MM.1S (cell line): ENCODE results near the gene SP140L.
A peak's percentile ranks its signal among the peaks of the same experiment; 100 is the strongest.

Experiments
- DNase-seq: peaks from one replicate; pipeline ENCODE4 v3.0.0-alpha.2; 2015
- H2AFZ ChIP-seq: fragments of 300-600 bp; sonication (generic); 2 replicates; pipeline ENCODE4 v1.6.0; 2016; ENCODE audit warnings: antibody characterized with exemption, low read length
- H3F3A ChIP-seq: fragments of 300-600 bp; sonication (generic); 2 replicates; pipeline ENCODE4 v1.6.1; 2016; ENCODE audit warnings: mild to moderate bottlenecking, antibody characterized with exemption, low read length, moderate library complexity, mixed read lengths; ENCODE audit not compliant: insufficient read depth
- H3K27ac ChIP-seq: fragments of 300-600 bp; sonication (generic); 2 replicates; pipeline ENCODE4 v1.5.1; 2016; ENCODE audit warnings: mild to moderate bottlenecking, low read length
- H3K27me3 ChIP-seq: fragments of 300-600 bp; sonication (generic); replicated peaks from 2 replicates; pipeline ENCODE4 v1.6.0; 2016; ENCODE audit warnings: low read length; ENCODE audit not compliant: insufficient read depth
- H3K36me3 ChIP-seq: fragments of 300-600 bp; sonication (generic); replicated peaks from 2 replicates; pipeline ENCODE4 v1.6.1; 2016; ENCODE audit warnings: mild to moderate bottlenecking, low read length, mixed read lengths; ENCODE audit not compliant: insufficient read depth
- H3K4me1 ChIP-seq: fragments of 300-600 bp; sonication (generic); 2 replicates; pipeline ENCODE4 v1.6.1; 2016; ENCODE audit warnings: low read length, mixed read lengths
- H3K4me2 ChIP-seq: fragments of 300-600 bp; sonication (generic); 2 replicates; pipeline ENCODE4 v1.6.0; 2016; ENCODE audit warnings: low read depth, low read length
- H3K4me3 ChIP-seq: fragments of 300-600 bp; sonication (generic); 2 replicates; pipeline ENCODE4 v1.5.1; 2016; ENCODE audit warnings: low read length, mixed read lengths
- H3K79me2 ChIP-seq: fragments of 300-600 bp; sonication (generic); 2 replicates; pipeline ENCODE4 v1.6.1; 2016; ENCODE audit warnings: mixed run types, low read length, mixed read lengths
- H3K9ac ChIP-seq: fragments of 300-600 bp; sonication (generic); 2 replicates; pipeline ENCODE4 v1.6.1; 2016; ENCODE audit warnings: low read length, mixed read lengths
- H3K9me2 ChIP-seq: fragments of 300-600 bp; sonication (generic); replicated peaks from 2 replicates; pipeline ENCODE4 v1.6.1; 2016; ENCODE audit warnings: mild to moderate bottlenecking, low read length, mixed read lengths; ENCODE audit not compliant: insufficient read depth
- H3K9me3 ChIP-seq: fragments of 300-600 bp; sonication (generic); replicated peaks from 2 replicates; pipeline ENCODE4 v1.6.1; 2016; ENCODE audit warnings: mild to moderate bottlenecking, low read length, mixed read lengths; ENCODE audit not compliant: insufficient read depth
- H4K20me1 ChIP-seq: fragments of 300-600 bp; sonication (generic); 2 replicates; pipeline ENCODE4 v1.6.1; 2016; ENCODE audit warnings: mild to moderate bottlenecking, low read length, moderate library complexity, mixed read lengths; ENCODE audit not compliant: insufficient read depth
- EZH2 ChIP-seq: fragments of 300-600 bp; sonication (generic); optimal IDR thresholded peaks from 2 replicates; pipeline ENCODE3; 2017; ENCODE audit warnings: low read depth, mild to moderate bottlenecking, antibody characterized with exemption, low read length, mixed read lengths
- EZH2phosphoT487 ChIP-seq: fragments of 300-600 bp; sonication (generic); IDR thresholded peaks from 2 replicates; pipeline ENCODE4 v1.6.1; 2018; ENCODE audit warnings: antibody characterized with exemption, low read length
- TF ChIP-seq, protein P1 (sequence below): fragments of 300-600 bp; sonication (generic); IDR thresholded peaks from 2 replicates; pipeline ENCODE4 v1.5.1; 2016; ENCODE audit warnings: antibody characterized with exemption, low read length, mixed read lengths

The SP140L gene

GRCh38 chr2:230321031-230321430 is 6.0 kb upstream of the SP140L start:
- H3K27me3 ChIP-seq: no peaks in the 10 kb centered on the region
- no peaks in the 10 kb centered on the region for H3K9me2 ChIP-seq
- no peaks in the 10 kb centered on the region for H4K20me1 ChIP-seq
- H3K9me3 ChIP-seq: no peaks in the 10 kb centered on the region
- H3K36me3 ChIP-seq: no peaks in the 10 kb centered on the region
- H3K27ac ChIP-seq: no peak overlapping the region
- no peak for DNase-seq
- H3K4me1 ChIP-seq: peaks cover 24% of the 10 kb centered on the region
- no peak overlapping the region for H3K9ac ChIP-seq
- H3K79me2 ChIP-seq: no peaks in the 10 kb centered on the region
- no peak overlapping the region for H3K4me2 ChIP-seq
- TF ChIP-seq EZH2phosphoT487: no peak
- TF ChIP-seq, protein P1, sequence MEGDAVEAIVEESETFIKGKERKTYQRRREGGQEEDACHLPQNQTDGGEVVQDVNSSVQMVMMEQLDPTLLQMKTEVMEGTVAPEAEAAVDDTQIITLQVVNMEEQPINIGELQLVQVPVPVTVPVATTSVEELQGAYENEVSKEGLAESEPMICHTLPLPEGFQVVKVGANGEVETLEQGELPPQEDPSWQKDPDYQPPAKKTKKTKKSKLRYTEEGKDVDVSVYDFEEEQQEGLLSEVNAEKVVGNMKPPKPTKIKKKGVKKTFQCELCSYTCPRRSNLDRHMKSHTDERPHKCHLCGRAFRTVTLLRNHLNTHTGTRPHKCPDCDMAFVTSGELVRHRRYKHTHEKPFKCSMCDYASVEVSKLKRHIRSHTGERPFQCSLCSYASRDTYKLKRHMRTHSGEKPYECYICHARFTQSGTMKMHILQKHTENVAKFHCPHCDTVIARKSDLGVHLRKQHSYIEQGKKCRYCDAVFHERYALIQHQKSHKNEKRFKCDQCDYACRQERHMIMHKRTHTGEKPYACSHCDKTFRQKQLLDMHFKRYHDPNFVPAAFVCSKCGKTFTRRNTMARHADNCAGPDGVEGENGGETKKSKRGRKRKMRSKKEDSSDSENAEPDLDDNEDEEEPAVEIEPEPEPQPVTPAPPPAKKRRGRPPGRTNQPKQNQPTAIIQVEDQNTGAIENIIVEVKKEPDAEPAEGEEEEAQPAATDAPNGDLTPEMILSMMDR: no peak
- TF ChIP-seq EZH2: no peak
- H3K4me3 ChIP-seq: no peak overlapping the region
- peaks cover 11% of the 10 kb centered on the region for H3F3A ChIP-seq
- no peak overlapping the region for H2AFZ ChIP-seq

GRCh38 chr2:230322561-230323384 is 4.2 kb upstream of the SP140L start:
- no peak overlapping the region for H3K9ac ChIP-seq
- H3K79me2 ChIP-seq: peaks cover 8% of the 10 kb centered on the region
- no peaks in the 10 kb centered on the region for H3K9me3 ChIP-seq
- no peaks in the 10 kb centered on the region for H4K20me1 ChIP-seq
- H3K36me3 ChIP-seq: no peaks in the 10 kb centered on the region
- H3K9me2 ChIP-seq: no peaks in the 10 kb centered on the region
- H3K4me1 ChIP-seq: peaks cover 17% of the 10 kb centered on the region
- H3F3A ChIP-seq: peaks cover 22% of the 10 kb centered on the region
- H3K27me3 ChIP-seq: no peaks in the 10 kb centered on the region
- no peak overlapping the region for H3K4me2 ChIP-seq
- DNase-seq: no peak
- H3K4me3 ChIP-seq: no peak overlapping the region
- TF ChIP-seq EZH2phosphoT487 (no peak), EZH2 (no peak)
- TF ChIP-seq, protein P1: peak; percentile 28; the same call in 1 of the 2 replicates
- no peak overlapping the region for H3K27ac ChIP-seq
- no peak overlapping the region for H2AFZ ChIP-seq

DNA sequence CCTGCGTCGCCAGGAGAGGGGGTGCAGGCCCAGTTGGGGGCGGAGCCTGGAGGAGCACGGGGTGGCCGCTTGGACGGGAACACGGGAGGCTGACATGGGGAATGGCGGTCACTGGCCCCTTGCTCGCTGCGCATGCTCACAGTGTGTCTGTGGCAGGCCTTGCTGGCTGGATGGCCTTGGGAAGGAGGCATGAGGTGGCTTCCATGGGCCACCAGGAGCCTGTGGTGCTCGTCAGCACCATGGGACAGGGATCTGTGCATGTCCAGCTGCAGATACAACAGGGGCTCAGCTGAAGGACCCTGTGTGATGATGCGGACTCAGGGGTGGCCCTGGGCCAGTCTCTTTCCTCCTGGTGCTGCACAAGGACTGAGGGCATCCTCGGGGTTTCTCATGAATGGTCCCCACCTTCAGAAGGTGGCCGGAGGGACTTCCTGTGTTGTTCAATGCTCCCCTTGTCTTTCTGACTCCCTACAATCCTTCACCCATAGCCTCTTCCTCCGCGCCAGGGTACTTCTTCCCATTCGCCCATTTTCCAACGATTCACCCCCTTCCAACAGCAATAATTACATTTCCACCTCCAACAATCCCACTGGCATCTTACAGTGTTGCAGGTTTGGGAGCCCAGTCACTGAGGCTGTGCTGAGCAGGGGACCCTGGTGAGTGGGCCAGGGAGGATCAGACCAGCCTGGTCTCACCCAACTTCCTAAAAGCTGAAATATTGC is 3.4 kb upstream of the SP140L start:
- Histone ChIP-seq H2AFZ (no peak overlapping the region), H3K4me3 (no peak overlapping the region), H3K9me3 (no peaks in the 10 kb centered on the region), H3K4me2 (no peak overlapping the region), H3K27me3 (no peaks in the 10 kb centered on the region), H3K4me1 (peaks cover 13% of the 10 kb centered on the region), H3K36me3 (no peaks in the 10 kb centered on the region), H3K9ac (no peak overlapping the region), H3K79me2 (peaks cover 16% of the 10 kb centered on the region), H3F3A (peaks cover 21% of the 10 kb centered on the region), H3K9me2 (no peaks in the 10 kb centered on the region), H3K27ac (no peak overlapping the region), H4K20me1 (no peaks in the 10 kb centered on the region)
- no peak for DNase-seq
- TF ChIP-seq EZH2phosphoT487 (no peak), EZH2 (no peak)
- TF ChIP-seq, protein P1: no peak; the same call in 1 of the 2 replicates
